ENCODE measurements around the gene SHISA9.

SHISA9 gene

DNA sequence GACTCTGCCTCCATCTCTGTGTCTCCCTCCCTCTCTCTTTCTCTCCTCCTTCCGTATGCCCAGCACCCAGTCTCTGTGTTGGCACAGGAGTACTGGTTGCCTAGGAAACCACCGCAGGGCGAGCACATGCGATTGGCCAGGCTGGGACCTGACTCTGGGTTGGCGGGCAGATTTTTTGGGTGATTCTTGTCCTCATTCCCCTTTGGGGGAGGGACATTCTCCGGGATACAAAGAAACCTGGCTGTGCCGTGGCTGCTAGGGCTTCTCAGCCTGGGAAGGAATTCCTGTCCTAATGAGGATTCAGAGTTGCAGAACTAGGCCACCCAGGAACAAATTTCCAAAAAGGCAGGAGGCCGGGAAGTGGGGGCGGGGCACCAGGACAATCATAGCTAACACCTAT, 168.9 kb downstream of the SHISA9 start:
- no peak overlapping the region for H3K4me3 ChIP-seq (replicated peaks; ENCODE audit: insufficient read depth, low read length)
- no peak for DNase-seq (ENCODE audit: low read depth in 1 of 2, low spot score in 1 of 2)
- no peak overlapping the region for H3K27ac ChIP-seq (replicated peaks)
- H3K27me3 ChIP-seq (ENCODE audit: insufficient read depth, poor library complexity, severe bottlenecking): no peaks in the 10 kb centered on the region
- TF ChIP-seq, protein P1, sequence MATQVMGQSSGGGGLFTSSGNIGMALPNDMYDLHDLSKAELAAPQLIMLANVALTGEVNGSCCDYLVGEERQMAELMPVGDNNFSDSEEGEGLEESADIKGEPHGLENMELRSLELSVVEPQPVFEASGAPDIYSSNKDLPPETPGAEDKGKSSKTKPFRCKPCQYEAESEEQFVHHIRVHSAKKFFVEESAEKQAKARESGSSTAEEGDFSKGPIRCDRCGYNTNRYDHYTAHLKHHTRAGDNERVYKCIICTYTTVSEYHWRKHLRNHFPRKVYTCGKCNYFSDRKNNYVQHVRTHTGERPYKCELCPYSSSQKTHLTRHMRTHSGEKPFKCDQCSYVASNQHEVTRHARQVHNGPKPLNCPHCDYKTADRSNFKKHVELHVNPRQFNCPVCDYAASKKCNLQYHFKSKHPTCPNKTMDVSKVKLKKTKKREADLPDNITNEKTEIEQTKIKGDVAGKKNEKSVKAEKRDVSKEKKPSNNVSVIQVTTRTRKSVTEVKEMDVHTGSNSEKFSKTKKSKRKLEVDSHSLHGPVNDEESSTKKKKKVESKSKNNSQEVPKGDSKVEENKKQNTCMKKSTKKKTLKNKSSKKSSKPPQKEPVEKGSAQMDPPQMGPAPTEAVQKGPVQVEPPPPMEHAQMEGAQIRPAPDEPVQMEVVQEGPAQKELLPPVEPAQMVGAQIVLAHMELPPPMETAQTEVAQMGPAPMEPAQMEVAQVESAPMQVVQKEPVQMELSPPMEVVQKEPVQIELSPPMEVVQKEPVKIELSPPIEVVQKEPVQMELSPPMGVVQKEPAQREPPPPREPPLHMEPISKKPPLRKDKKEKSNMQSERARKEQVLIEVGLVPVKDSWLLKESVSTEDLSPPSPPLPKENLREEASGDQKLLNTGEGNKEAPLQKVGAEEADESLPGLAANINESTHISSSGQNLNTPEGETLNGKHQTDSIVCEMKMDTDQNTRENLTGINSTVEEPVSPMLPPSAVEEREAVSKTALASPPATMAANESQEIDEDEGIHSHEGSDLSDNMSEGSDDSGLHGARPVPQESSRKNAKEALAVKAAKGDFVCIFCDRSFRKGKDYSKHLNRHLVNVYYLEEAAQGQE (IDR thresholded peaks at IDR 0.05; ENCODE audit: insufficient replicate concordance, low read depth): no peak
- TF ChIP-seq POLR2AphosphoS5 (IDR thresholded peaks at IDR 0.05; ENCODE audit: low read depth) (no peak), GABPA (IDR thresholded peaks at IDR 0.05; ENCODE audit: low read depth) (no peak), SPI1 (IDR thresholded peaks at IDR 0.05; ENCODE audit: borderline replicate concordance, low read depth) (no peak)
- TF ChIP-seq, protein P2, sequence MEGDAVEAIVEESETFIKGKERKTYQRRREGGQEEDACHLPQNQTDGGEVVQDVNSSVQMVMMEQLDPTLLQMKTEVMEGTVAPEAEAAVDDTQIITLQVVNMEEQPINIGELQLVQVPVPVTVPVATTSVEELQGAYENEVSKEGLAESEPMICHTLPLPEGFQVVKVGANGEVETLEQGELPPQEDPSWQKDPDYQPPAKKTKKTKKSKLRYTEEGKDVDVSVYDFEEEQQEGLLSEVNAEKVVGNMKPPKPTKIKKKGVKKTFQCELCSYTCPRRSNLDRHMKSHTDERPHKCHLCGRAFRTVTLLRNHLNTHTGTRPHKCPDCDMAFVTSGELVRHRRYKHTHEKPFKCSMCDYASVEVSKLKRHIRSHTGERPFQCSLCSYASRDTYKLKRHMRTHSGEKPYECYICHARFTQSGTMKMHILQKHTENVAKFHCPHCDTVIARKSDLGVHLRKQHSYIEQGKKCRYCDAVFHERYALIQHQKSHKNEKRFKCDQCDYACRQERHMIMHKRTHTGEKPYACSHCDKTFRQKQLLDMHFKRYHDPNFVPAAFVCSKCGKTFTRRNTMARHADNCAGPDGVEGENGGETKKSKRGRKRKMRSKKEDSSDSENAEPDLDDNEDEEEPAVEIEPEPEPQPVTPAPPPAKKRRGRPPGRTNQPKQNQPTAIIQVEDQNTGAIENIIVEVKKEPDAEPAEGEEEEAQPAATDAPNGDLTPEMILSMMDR (IDR thresholded peaks at IDR 0.05; ENCODE audit: insufficient read depth, low read length): no peak

DNA sequence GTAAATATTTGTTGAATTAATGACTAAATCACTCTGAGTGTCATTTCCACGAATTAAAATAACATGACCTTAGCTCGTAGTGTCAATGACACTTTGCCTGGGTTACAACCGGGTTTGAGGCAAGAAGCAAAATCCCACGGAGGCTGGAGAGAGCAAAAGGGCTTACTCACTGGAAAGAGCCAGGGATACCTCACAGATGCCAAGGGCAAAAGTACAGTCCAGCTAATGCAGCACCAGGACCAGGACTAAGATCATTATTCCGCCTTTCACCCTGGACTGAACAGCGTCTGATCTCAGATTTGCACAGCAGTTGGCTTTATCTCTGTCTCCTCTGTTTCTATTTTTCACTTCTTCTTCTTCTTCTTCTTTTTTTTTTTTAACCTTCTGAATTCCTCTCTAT, 175.5 kb downstream of the SHISA9 start:
- Histone ChIP-seq H3K4me3 (replicated peaks; ENCODE audit: insufficient read depth, low read length) (no peak overlapping the region), H3K27me3 (ENCODE audit: insufficient read depth, poor library complexity, severe bottlenecking) (no peaks in the 10 kb centered on the region), H3K27ac (replicated peaks) (no peak overlapping the region)
- no peak for DNase-seq (ENCODE audit: low read depth in 1 of 2, low spot score in 1 of 2)
- TF ChIP-seq, protein P2 (IDR thresholded peaks at IDR 0.05; ENCODE audit: insufficient read depth, low read length): no peak
- TF ChIP-seq POLR2AphosphoS5 (IDR thresholded peaks at IDR 0.05; ENCODE audit: low read depth): no peak
- no peak for TF ChIP-seq SPI1 (IDR thresholded peaks at IDR 0.05; ENCODE audit: borderline replicate concordance, low read depth)
- TF ChIP-seq, protein P1 (IDR thresholded peaks at IDR 0.05; ENCODE audit: insufficient replicate concordance, low read depth): no peak
- TF ChIP-seq GABPA (IDR thresholded peaks at IDR 0.05; ENCODE audit: low read depth): no peak

DNA sequence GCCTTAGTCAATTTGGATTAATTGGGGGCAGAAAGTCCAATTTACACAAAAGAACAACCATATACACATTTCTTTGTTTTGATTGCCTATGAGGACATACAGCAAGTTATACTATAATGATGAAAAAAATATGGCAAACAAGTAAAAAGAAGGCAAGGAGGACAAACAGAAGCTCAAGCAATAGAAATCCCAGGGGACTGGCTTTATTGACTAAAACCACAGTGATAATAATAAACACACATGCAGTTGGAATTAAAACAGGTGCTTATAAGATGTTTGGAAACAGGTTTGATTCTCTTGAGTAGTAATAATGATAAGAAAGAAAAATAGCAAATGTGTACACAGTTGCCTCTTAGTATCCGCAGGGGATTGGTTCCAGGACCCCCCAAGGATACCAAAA, 176.4 kb downstream of the SHISA9 start:
- H3K27ac ChIP-seq (replicated peaks): no peak overlapping the region
- no peak for DNase-seq (ENCODE audit: low read depth in 1 of 2, low spot score in 1 of 2)
- H3K4me3 ChIP-seq (replicated peaks; ENCODE audit: insufficient read depth, low read length): no peak overlapping the region
- no peaks in the 10 kb centered on the region for H3K27me3 ChIP-seq (ENCODE audit: insufficient read depth, poor library complexity, severe bottlenecking)
- TF ChIP-seq GABPA (IDR thresholded peaks at IDR 0.05; ENCODE audit: low read depth): no peak
- TF ChIP-seq, protein P1 (IDR thresholded peaks at IDR 0.05; ENCODE audit: insufficient replicate concordance, low read depth): no peak
- TF ChIP-seq, protein P2 (IDR thresholded peaks at IDR 0.05; ENCODE audit: insufficient read depth, low read length): no peak
- no peak for TF ChIP-seq POLR2AphosphoS5 (IDR thresholded peaks at IDR 0.05; ENCODE audit: low read depth)
- no peak for TF ChIP-seq SPI1 (IDR thresholded peaks at IDR 0.05; ENCODE audit: borderline replicate concordance, low read depth)

All from HL-60 (cell line).